Vagina (tissue), 2 donors: ENCODE measurements around the gene FGFBP1.

Experiments
- POLR2A ChIP-seq, 2 donors: fragments of 450-650 bp; IDR thresholded peaks; one replicate each; pipeline ENCODE4 v1.6.1; 2017; ENCODE audit warnings: antibody characterized with exemption in 2 of 2, mild to moderate bottlenecking in 2 of 2, moderate library complexity in 2 of 2
- TF ChIP-seq, protein P1 (sequence below), 3 experiments: fragments of 450-650 bp in 2 of 3; fragments of 200-600 bp in 1 of 3; sonication (generic) in 1 of 3; IDR thresholded peaks; one replicate each; pipeline ENCODE4 v1.5.1; 2017 to 2019; ENCODE audit warnings: antibody characterized with exemption in 3 of 3, mild to moderate bottlenecking in 2 of 3, moderate library complexity in 2 of 3

DNA sequence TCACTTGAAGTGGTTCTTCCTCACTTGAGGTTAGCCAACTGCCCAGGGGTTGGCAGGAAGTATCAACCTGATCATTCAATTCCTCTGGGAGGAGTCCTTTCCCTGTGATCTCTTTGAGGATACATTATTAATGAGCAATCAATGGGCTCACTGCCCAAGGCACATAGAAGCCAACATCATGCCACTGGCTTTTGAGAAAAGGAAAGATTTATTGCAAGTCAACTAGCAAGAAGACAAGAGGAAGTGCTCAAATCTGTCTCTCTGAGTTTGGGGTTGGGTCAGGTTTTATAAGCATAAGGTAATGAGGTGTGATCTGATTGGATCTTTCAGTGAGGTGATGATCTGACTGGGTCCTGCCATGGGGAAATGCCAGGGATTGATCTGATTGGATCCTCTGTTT, 39.6 kb downstream of the FGFBP1 start:
- TF ChIP-seq, protein P1, sequence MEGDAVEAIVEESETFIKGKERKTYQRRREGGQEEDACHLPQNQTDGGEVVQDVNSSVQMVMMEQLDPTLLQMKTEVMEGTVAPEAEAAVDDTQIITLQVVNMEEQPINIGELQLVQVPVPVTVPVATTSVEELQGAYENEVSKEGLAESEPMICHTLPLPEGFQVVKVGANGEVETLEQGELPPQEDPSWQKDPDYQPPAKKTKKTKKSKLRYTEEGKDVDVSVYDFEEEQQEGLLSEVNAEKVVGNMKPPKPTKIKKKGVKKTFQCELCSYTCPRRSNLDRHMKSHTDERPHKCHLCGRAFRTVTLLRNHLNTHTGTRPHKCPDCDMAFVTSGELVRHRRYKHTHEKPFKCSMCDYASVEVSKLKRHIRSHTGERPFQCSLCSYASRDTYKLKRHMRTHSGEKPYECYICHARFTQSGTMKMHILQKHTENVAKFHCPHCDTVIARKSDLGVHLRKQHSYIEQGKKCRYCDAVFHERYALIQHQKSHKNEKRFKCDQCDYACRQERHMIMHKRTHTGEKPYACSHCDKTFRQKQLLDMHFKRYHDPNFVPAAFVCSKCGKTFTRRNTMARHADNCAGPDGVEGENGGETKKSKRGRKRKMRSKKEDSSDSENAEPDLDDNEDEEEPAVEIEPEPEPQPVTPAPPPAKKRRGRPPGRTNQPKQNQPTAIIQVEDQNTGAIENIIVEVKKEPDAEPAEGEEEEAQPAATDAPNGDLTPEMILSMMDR (IDR thresholded peaks at IDR 0.05) = no peak
- no peak for TF ChIP-seq POLR2A (IDR thresholded peaks at IDR 0.05)
